ENCODE measurements around the gene NCK1. TPM values are rescaled to one million over a fixed set of nuclear protein-coding genes. Genes with fewer than 3 reads are reported as not detected.

Gene NCK1
- total RNA-seq, 4 donors from 2014 or later = 48.4 to 85.3 (median 60.2) TPM

DNA sequence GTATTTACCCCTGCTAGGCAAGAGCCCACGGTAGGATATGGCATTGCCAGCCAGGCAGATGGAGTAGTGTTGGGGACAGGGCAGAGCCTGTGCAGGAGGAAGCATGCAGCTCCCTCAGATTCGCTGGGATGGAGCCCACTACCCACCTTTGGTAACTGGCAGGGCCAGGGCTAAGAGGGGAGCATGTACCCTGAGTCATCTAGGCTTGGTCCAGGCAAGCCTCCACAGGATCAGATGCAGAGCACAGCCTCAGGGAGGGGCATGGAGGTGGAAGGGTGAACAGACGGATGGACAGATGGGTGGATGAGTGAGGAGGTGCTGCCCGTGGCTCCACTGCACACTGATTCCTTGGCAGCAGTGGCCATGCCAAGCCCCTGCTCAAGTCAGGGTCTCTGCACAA lies 128.8 kb downstream of the NCK1 start:
- no peaks in the 10 kb centered on the region for H3K36me3 ChIP-seq
- no peak overlapping the region for H3K4me3 ChIP-seq
- TF ChIP-seq POLR2A (IDR thresholded peaks at IDR 0.05) = no peak
- TF ChIP-seq, protein P1, sequence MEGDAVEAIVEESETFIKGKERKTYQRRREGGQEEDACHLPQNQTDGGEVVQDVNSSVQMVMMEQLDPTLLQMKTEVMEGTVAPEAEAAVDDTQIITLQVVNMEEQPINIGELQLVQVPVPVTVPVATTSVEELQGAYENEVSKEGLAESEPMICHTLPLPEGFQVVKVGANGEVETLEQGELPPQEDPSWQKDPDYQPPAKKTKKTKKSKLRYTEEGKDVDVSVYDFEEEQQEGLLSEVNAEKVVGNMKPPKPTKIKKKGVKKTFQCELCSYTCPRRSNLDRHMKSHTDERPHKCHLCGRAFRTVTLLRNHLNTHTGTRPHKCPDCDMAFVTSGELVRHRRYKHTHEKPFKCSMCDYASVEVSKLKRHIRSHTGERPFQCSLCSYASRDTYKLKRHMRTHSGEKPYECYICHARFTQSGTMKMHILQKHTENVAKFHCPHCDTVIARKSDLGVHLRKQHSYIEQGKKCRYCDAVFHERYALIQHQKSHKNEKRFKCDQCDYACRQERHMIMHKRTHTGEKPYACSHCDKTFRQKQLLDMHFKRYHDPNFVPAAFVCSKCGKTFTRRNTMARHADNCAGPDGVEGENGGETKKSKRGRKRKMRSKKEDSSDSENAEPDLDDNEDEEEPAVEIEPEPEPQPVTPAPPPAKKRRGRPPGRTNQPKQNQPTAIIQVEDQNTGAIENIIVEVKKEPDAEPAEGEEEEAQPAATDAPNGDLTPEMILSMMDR (IDR thresholded peaks at IDR 0.05) = no peak
- DNase-seq = no peak
- intact Hi-C loops (cut with DNase I; ENCODE audit: low total_unique reads) = no loop called here
- no peaks in the 10 kb centered on the region for H3K27me3 ChIP-seq
- H3K27ac ChIP-seq = no peak overlapping the region
- H3K4me1 ChIP-seq = peaks cover 0 to 5% of the 10 kb centered on the region in 2 donors
- H3K9me3 ChIP-seq = no peaks in the 10 kb centered on the region

DNA sequence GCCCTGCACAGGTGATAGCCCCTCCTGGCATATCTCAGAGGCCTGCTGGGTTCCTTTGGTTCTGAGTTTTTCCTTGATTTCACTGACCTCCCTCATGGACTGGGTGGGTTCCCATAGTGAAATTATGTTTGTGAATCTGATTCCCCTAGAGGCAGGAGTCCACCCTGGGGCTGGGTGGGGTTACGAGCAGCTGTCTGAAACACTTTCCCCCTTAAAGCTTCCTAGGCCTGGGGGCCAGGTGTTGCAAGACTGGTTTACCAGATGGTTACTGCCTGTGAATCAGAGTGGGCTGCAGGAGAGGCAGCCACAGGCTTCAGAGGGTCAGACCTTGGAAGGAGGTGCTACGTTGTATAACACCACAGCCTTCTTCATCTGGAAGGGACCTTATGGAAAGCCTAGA lies 130.1 kb downstream of the NCK1 start:
- Histone ChIP-seq H3K4me1 (peaks cover 0 to 10% of the 10 kb centered on the region in 2 donors), H3K27ac (no peak overlapping the region)
- intact Hi-C loops (cut with DNase I; ENCODE audit: low total_unique reads) = no loop called here

DNA sequence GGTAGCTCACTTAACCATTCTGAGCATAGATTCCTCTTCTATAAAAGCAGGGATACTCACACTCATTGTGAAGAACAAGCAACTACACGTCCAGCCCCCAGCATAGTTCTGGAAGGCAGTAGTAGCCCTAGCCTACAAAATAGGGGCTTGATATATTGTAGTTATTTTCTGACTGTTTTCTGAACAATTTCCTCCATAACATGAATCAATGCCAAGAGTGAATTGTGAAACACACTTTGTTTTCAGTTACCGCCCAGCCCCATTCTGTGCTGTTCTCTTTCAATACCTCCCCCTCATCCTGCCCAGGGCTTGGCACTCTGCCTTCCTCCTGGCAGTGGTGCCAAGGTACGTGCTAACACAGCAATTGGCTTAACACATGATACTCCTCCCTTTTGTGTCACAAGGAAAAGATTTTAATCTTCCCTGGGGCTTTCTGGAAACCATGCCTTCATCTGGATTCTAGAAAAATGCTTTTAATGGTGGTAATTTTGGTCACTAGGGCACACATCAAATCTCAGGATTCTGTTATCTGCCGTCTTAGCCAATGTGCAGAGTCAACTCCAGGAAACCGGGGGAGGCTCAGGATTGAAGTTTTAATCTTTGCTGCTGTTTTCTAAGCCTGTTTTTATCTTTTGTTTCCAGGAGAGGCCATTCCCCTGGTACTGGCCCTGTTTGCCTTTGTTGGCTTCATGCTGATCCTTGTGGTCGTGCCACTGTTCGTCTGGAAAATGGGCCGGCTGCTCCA lies 132.9 kb downstream of the NCK1 start:
- no peaks in the 10 kb centered on the region for H3K36me3 ChIP-seq
- peaks cover 0 to 10% of the 10 kb centered on the region in 2 donors for H3K4me1 ChIP-seq
- DNase-seq = peak; percentile 82 to 86
- H3K27me3 ChIP-seq = no peaks in the 10 kb centered on the region
- H3K4me3 ChIP-seq = no peak overlapping the region
- H3K9me3 ChIP-seq = no peaks in the 10 kb centered on the region
- no peak for TF ChIP-seq POLR2A (IDR thresholded peaks at IDR 0.05)
- TF ChIP-seq, protein P1 (IDR thresholded peaks at IDR 0.05) = no peak
- intact Hi-C loops (cut with DNase I; ENCODE audit: low total_unique reads) = no loop called here
- H3K27ac ChIP-seq = peak overlapping the region; percentile 75 to 87

More for the DNA sequence above, 130.1 kb downstream of the NCK1 start:
- TF ChIP-seq, protein P1 (IDR thresholded peaks at IDR 0.05) = no peak
- TF ChIP-seq POLR2A (IDR thresholded peaks at IDR 0.05) = no peak
- Histone ChIP-seq H3K36me3 (no peaks in the 10 kb centered on the region), H3K27me3 (no peaks in the 10 kb centered on the region), H3K9me3 (no peaks in the 10 kb centered on the region), H3K4me3 (no peak overlapping the region)
- DNase-seq = no peak

DNA sequence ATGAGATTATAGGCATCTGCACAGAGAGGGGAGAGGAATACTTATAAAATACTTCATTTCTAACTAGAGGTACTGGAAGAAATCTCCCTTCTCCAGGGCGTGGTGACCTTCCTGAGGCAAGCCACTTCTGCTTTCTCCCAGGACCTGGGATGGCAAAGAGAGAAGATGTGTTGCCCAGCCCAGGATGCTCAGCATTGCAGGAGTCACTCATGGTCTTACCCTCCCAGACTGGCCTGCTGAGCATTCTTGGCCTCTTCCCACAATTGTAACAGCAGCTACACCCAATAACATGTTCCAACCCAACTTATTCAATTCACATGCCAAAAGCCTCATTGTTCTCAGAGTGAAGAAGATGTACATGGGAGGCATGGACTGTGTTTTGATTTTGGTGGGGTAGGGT lies 133.6 kb downstream of the NCK1 start:
- intact Hi-C loops (cut with DNase I; ENCODE audit: low total_unique reads) = no loop called here
- Histone ChIP-seq H3K4me1 (peaks cover 0 to 10% of the 10 kb centered on the region in 2 donors), H3K9me3 (no peaks in the 10 kb centered on the region), H3K36me3 (no peaks in the 10 kb centered on the region), H3K27ac (peak overlapping the region; percentile 75 to 87), H3K27me3 (no peaks in the 10 kb centered on the region), H3K4me3 (no peak overlapping the region)
- no peak for DNase-seq
- no peak for TF ChIP-seq POLR2A (IDR thresholded peaks at IDR 0.05)

Other genes starting within 250 kb of the NCK1 start
- 100 to 1,000 TPM in 1 of 4 donors, 10 to 100 TPM in 3; 41.5 to 139 (median 86.0) TPM for gene STAG1, start 109.8 kb upstream of the NCK1 start, total RNA-seq
- 10 to 100 TPM in 3 of 4 donors, 1 to 10 TPM in 1; 9.1 to 13.2 (median 11.8) TPM for gene SLC35G2, start 43.1 kb upstream of the NCK1 start, total RNA-seq
- 1 to 10 TPM in 1 of 4 donors, not detected in 3; 2.6 TPM for gene IL20RB, start 95.8 kb downstream of the NCK1 start, total RNA-seq

Measured in uterus (tissue), 4 donors.